SK-N-SH (cell line): Measurements from ENCODE around the gene STX2.

Source experiments
- CTCF ChIP-seq: fragments of 200-600 bp; sonication (generic); IDR thresholded peaks from 2 replicates; pipeline ENCODE4 v1.6.1; 2017; ENCODE audit warnings: antibody characterized with exemption, mild to moderate bottlenecking, moderate library complexity
- EP300 ChIP-seq, 2 experiments: IDR thresholded peaks; 2 replicates each; pipeline versions ENCODE4 v1.4.0 to v1.6.1; 2012; ENCODE audit warnings: borderline replicate concordance in 1 of 2, low read depth in 1 of 2, low read length in 1 of 2
- GABPA ChIP-seq: IDR thresholded peaks from 2 replicates; pipeline ENCODE4 v1.4.0; 2012; ENCODE audit warnings: low read depth, mild to moderate bottlenecking
- MAX ChIP-seq: IDR thresholded peaks from 2 replicates; pipeline ENCODE4 v1.4.0; 2012; ENCODE audit warnings: low read depth
- MEF2A ChIP-seq: IDR thresholded peaks from 2 replicates; pipeline ENCODE4 v1.4.0; 2012; ENCODE audit warnings: low read depth, borderline replicate concordance
- MXI1 ChIP-seq: IDR thresholded peaks from 2 replicates; pipeline ENCODE4 v1.6.1; 2012; ENCODE audit warnings: mild to moderate bottlenecking, low read depth, low read length, improper control_type of control experiment
- POLR2AphosphoS5 ChIP-seq: IDR thresholded peaks from 2 replicates; pipeline ENCODE4 v1.6.1; 2012; ENCODE audit warnings: low read depth, low read length
- RAD21 ChIP-seq: IDR thresholded peaks from 2 replicates; pipeline ENCODE4 v1.6.1; 2012; ENCODE audit warnings: mild to moderate bottlenecking, low read length
- RXRA ChIP-seq: IDR thresholded peaks from 2 replicates; pipeline ENCODE4 v1.4.0; 2012; ENCODE audit warnings: low read depth, mild to moderate bottlenecking, borderline replicate concordance
- SIN3A ChIP-seq: IDR thresholded peaks from 2 replicates; pipeline ENCODE4 v1.6.1; 2012; ENCODE audit warnings: low read depth, mild to moderate bottlenecking, low read length, moderate library complexity, borderline replicate concordance
- YY1 ChIP-seq: IDR thresholded peaks from 2 replicates; pipeline ENCODE4 v1.4.0; 2012; ENCODE audit warnings: low read depth, mild to moderate bottlenecking
- TF ChIP-seq, protein P1 (sequence below): IDR thresholded peaks from 2 replicates; pipeline ENCODE4 v1.4.0; 2012; ENCODE audit warnings: low read depth, borderline replicate concordance
- TF ChIP-seq, protein P2 (sequence below): fragments of 150-350 bp; IDR thresholded peaks from 2 replicates; pipeline ENCODE4 v1.6.1; 2017; ENCODE audit warnings: antibody characterized with exemption, low read length, low read depth, borderline replicate concordance

GRCh38 chr12:130809791-130810190, 29.3 kb downstream of the STX2 start:
- TF ChIP-seq YY1 (no peak), RAD21 (no peak), CTCF (no peak), GABPA (no peak), RXRA (no peak), POLR2AphosphoS5 (no peak), MEF2A (no peak), SIN3A (no peak), EP300 (IDR thresholded peaks at IDR 0.05; ENCODE audit: borderline replicate concordance in 1 of 2, low read depth in 1 of 2, low read length in 1 of 2) (no peak), MAX (no peak), MXI1 (no peak)
- TF ChIP-seq, protein P1, sequence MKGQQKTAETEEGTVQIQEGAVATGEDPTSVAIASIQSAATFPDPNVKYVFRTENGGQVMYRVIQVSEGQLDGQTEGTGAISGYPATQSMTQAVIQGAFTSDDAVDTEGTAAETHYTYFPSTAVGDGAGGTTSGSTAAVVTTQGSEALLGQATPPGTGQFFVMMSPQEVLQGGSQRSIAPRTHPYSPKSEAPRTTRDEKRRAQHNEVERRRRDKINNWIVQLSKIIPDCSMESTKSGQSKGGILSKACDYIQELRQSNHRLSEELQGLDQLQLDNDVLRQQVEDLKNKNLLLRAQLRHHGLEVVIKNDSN = no peak
- TF ChIP-seq, protein P2, sequence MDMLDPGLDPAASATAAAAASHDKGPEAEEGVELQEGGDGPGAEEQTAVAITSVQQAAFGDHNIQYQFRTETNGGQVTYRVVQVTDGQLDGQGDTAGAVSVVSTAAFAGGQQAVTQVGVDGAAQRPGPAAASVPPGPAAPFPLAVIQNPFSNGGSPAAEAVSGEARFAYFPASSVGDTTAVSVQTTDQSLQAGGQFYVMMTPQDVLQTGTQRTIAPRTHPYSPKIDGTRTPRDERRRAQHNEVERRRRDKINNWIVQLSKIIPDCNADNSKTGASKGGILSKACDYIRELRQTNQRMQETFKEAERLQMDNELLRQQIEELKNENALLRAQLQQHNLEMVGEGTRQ = no peak
